ENCODE measurements around the gene VGLL4.

VGLL4 gene

DNA sequence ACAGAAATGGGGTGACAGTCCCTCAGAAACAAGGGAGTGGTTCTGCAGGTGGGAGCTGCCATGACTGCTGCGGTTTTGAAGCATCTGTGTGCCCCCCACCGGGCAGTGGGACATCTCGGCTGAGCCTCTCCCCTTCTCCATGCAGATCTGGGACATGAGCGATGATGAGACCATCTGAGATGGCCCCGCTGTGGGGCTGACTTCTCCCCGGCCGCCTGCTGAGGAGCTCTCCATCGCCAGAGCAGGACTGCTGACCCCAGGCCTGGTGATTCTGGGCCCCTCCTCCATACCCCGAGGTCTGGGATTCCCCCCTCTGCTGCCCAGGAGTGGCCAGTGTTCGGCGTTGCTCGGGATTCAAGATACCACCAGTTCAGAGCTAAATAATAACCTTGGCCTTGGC lies 89.0 kb downstream of the VGLL4 start:
- no peaks in the 10 kb centered on the region for H3K9me3 Mint-ChIP-seq
- TF ChIP-seq CTCF (IDR thresholded peaks at IDR 0.05; ENCODE audit: unreplicated experiment in 3 of 3): no peak
- H3K27me3 Mint-ChIP-seq (ENCODE audit: low read depth): no peaks in the 10 kb centered on the region
- H3K27ac Mint-ChIP-seq: peak overlapping the region in 1 of 3 experiments; percentile 55
- H3K36me3 Mint-ChIP-seq (ENCODE audit: low read depth): peaks cover 65% of the 10 kb centered on the region
- no peak overlapping the region for H3K4me3 Mint-ChIP-seq
- peaks cover 64% of the 10 kb centered on the region for H3K4me1 Mint-ChIP-seq

- Mint-ChIP-seq H3K4me1 (peaks cover 66% of the 10 kb centered on the region), H3K36me3 (ENCODE audit: low read depth) (peaks cover 67% of the 10 kb centered on the region), H3K4me3 (no peak overlapping the region), H3K9me3 (no peaks in the 10 kb centered on the region), H3K27me3 (ENCODE audit: low read depth) (no peaks in the 10 kb centered on the region), H3K27ac (peak overlapping the region in 2 of 3 experiments; percentile 21 to 55)
- no peak for TF ChIP-seq CTCF (IDR thresholded peaks at IDR 0.05; ENCODE audit: unreplicated experiment in 3 of 3)
Measured at GRCh38 chr3:11554236-11554610, 89.5 kb downstream of the VGLL4 start.

DNA sequence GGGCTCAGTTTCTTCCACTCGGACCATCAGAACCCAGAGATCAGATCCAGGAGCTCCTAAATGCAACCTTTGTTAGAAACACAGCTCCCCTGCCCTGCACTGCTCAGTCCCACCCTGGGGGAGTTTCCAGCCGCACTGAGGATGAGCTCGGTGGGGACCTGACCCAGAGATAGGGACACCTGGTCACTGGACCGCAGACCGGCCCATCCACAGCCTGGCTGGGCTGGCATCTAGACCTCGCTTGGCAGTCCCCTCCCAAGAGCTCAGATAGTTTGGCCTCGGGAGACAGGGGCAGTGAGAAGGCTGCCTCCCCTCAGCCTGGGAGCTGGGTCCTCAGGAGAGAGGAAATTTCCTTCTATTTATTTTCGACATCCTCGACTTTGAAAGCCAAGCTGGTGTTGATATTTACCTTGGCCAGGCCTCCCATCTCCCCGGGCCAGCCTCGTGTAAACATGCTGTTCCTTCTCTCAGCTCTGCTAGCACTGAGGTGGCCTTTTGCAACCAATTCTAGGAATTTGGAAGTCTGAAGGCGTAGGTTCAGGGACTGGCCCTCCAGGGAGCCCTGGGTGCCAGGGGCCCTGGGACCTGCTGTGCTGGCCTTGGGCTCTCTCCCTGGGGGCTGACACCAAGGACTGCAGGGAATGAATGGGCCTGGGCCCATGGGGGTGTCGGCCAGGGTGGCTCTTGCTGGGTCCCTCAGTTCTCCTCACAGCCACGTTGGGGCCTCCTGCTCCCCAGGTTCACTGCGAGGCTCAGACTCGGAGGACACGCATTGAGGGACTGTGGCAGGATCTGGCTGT lies 90.1 kb downstream of the VGLL4 start:
- Mint-ChIP-seq H3K36me3 (ENCODE audit: low read depth) (peaks cover 70% of the 10 kb centered on the region), H3K4me3 (no peak overlapping the region), H3K4me1 (peaks cover 68% of the 10 kb centered on the region), H3K27me3 (ENCODE audit: low read depth) (no peaks in the 10 kb centered on the region), H3K9me3 (no peaks in the 10 kb centered on the region), H3K27ac (peak overlapping the region in 2 of 3 experiments; percentile 21 to 62)
- TF ChIP-seq CTCF (IDR thresholded peaks at IDR 0.05; ENCODE audit: unreplicated experiment in 3 of 3): no peak

GRCh38 chr3:11552289-11553264 lies 91.1 kb downstream of the VGLL4 start:
- Mint-ChIP-seq H3K9me3 (no peaks in the 10 kb centered on the region), H3K4me3 (no peak overlapping the region), H3K27me3 (ENCODE audit: low read depth) (no peaks in the 10 kb centered on the region), H3K36me3 (ENCODE audit: low read depth) (peaks cover 69% of the 10 kb centered on the region), H3K27ac (peak overlapping the region in 2 of 3 experiments; percentile 21 to 66), H3K4me1 (peaks cover 61% of the 10 kb centered on the region)
- no peak for TF ChIP-seq CTCF (IDR thresholded peaks at IDR 0.05; ENCODE audit: unreplicated experiment in 3 of 3)

DNA sequence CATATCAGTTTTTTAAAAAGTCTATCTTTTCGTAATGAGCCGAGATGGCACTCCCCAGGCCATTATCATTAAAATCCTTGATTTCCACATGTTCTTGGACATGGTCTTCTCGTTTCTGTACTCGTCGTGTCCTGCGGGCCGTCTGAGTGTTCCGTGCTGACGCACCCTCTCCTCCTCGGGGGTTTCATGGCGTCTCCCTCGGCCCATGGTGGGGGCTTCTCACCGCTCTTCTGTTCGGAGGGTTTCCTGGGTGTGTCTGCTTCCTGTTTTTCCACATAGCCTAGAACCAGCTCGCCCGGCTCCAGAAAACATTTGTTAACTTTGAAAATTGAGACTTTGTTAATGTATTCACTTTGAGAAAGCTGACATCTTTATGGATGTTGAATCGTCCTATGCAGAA lies 92.7 kb downstream of the VGLL4 start:
- no peak for TF ChIP-seq CTCF (IDR thresholded peaks at IDR 0.05; ENCODE audit: unreplicated experiment in 3 of 3)
- Mint-ChIP-seq H3K36me3 (ENCODE audit: low read depth) (peaks cover 62% of the 10 kb centered on the region), H3K27ac (peak overlapping the region; percentile 27 to 91 (median 89)), H3K9me3 (no peaks in the 10 kb centered on the region), H3K27me3 (ENCODE audit: low read depth) (no peaks in the 10 kb centered on the region), H3K4me3 (no peak overlapping the region), H3K4me1 (peaks cover 45% of the 10 kb centered on the region)

All from nephron (organoid).